ENCODE measurements around the gene RAP1GAP.

Gene RAP1GAP

DNA sequence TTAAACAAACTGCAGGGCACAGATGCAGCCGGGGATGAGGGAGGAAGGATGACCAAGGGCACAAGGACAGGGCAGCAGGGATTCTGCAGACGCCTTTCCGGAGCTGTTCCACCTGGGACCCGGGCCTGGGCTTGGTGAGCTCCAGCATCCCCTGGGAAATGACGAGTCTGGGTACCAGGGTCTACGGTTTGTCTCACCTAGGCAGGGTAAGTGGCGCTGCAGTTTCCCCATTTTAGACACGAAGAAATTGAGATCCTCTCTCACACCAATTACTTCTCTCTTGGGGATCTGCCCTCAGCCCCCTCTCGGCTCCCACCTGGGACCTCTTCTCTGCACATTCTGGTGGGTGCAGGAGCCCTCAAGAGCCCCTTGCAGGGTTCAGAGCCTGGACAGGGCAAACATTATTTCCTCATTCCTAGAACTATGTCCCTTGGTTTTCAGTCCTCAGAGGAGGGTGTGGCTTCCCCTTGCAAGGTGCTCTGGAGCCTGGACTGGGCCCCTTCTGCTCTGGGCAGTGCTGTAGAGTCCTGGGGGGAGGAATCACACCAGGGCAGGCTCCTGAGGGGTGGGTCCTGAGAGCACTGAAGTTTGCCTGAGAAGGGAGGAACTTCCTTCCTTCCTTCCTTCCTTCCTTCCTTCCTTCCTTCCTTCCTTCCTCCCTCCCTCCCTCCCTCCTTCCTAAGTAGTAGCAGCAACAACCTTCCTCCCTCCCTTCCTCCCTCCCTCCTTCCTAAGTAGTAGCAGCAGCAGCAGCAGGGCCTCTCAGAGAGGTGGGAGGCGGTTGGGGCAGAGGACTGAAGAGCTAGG, 16.0 kb downstream of the RAP1GAP start:
- TF ChIP-seq, protein P1, sequence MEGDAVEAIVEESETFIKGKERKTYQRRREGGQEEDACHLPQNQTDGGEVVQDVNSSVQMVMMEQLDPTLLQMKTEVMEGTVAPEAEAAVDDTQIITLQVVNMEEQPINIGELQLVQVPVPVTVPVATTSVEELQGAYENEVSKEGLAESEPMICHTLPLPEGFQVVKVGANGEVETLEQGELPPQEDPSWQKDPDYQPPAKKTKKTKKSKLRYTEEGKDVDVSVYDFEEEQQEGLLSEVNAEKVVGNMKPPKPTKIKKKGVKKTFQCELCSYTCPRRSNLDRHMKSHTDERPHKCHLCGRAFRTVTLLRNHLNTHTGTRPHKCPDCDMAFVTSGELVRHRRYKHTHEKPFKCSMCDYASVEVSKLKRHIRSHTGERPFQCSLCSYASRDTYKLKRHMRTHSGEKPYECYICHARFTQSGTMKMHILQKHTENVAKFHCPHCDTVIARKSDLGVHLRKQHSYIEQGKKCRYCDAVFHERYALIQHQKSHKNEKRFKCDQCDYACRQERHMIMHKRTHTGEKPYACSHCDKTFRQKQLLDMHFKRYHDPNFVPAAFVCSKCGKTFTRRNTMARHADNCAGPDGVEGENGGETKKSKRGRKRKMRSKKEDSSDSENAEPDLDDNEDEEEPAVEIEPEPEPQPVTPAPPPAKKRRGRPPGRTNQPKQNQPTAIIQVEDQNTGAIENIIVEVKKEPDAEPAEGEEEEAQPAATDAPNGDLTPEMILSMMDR (IDR thresholded peaks at IDR 0.05; ENCODE audit: low read depth, low read length) = no peak
- DNase-seq (ENCODE audit: extremely low read depth, low read depth) = no peak

DNA sequence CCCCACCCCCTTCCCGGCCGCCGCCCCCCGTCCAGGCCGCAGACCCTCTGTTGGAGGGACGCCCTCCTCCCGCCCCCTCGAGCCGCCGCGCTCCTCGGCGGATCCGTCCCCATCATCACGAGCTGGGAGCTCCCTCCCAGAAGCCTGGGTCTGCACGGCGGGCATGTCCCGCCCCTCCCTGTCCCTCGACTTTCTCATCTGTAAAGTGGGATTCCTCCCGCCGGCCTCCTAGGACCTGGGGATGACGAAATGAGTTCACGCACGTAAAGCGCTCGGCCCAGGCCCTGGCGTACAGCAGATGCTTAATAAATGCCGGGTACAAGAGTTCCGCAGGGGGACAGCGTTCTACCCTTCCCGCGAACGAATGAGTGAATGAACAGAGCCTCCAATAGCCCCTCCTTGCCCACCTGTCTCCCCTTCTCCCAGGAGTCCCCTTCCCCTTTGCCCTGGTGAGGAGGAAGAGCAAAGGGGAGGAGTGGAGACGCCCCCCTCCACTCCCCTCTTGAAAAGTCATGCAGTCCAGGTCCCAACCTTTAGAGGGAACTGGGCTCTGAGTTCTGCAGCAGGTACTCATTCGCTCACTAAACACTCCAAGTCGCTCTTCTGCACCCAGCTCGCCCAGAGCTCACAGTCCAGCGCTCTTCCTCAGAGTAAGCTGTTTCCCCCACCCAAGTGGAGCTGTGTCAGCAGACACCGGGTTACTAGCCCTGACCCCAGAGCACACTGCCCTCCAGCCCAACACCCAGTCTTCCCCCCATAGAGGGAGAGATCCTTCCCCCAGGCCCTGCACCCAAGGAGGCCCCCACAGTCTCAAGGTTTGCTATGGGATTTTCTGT, 16.8 kb downstream of the RAP1GAP start:
- TF ChIP-seq, protein P1 (IDR thresholded peaks at IDR 0.05; ENCODE audit: low read depth, low read length) = no peak
- no peak for DNase-seq (ENCODE audit: extremely low read depth, low read depth)

DNA sequence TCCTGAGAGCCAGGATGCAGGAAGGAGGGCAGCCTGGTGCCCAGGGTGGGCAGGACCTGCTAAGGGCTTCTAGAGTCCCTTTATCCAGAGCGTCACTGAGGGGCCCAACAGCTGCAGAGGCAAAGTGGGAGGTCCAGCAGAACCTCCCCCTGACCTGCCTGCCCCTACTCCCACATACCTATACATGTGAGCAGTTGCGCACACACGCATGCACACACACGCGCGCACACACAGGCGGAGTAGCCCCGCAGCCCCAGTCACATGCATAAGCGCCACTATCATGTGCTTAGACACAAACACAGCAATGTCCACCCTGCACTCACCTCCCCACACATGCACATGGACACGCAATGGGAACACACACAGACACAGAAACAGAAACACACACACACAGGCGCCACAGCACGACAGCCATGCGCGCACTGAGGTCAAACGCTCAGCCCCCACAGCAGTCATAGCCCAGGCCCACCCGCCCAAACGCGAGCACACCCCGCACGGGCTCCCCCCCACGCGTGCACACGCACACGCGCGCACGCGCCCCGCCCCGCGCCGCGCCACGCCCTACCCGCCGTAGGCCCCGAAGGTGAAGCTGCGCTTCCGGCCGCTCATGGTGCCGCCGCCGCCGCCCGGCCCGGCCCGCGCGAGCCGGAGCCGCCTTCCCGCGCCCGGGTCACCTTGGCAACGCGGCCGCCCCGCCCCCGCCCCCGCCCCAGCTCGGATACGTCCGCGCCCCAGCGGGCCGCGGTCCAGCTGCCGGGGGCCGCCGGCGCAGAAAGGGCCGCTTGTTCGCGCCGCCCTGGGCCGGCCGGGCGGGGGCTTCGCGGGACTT, 17.7 kb downstream of the RAP1GAP start:
- DNase-seq (ENCODE audit: extremely low read depth, low read depth) = no peak
- TF ChIP-seq, protein P1 (IDR thresholded peaks at IDR 0.05; ENCODE audit: low read depth, low read length) = no peak

DNA sequence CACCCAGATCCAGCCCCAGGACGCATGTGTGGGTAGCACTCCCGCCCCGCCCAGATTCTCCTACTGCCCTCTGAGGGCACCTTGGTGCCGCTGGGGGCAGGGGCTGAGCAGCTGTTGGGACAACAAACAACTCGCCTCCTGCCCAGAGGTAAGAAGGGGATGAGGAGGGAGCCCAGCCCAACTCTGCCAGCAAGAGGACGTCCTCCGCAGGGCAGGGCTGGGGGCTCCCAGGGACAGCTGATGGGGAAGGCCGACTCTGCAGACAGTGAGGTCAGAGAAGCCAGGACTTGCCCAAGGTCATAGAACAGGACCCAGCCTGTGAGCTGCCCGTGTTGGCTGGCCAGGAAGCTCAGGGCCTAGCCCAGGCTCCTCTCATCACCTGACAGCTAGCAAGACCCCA, 18.8 kb downstream of the RAP1GAP start:
- TF ChIP-seq, protein P1 (IDR thresholded peaks at IDR 0.05; ENCODE audit: low read depth, low read length) = no peak

DNA sequence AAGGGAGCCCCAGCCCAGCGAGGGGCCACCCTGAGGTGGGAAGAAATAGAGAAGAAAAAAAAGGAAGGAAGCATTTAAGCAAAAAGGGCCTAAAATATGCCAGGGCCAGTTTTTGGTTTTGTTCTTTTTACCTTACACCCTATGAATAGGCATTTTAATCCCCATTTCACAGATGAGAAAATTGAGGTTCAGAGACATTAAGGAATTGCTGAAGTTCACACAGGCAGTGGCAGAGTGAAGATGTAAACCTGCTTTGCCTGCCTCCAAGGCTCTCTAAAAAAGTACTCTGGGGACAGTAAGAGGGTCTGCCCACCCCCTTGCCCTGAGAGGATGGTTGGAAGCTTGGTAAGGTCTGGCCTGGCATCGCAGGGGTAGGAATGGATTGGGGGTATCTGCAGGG, 19.8 kb downstream of the RAP1GAP start:
- TF ChIP-seq, protein P1 (IDR thresholded peaks at IDR 0.05; ENCODE audit: low read depth, low read length) = no peak
- no peak for DNase-seq (ENCODE audit: extremely low read depth, low read depth)

More for the DNA sequence above, 18.8 kb downstream of the RAP1GAP start:
- no peak for DNase-seq (ENCODE audit: extremely low read depth, low read depth)

DNA sequence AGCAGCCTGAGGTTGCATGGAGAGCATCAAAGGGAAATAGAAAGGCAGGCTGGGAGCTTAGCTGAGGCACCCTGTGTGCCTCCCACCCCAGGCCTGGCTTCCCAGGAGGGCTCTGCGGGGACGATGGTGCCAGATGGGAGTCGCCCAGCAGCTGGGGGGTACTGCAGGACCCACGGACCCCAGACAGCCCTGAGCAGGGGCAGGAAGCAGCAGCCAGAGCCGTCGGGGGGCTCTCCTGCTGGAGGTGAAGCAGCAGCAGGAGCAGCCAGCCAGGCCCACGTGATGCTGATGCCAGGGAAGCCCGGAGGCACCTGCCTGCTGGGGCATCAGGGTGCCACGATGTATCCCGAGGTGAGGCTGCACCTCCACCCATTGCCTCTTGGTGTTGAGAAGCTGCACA, 20.4 kb downstream of the RAP1GAP start:
- TF ChIP-seq, protein P1 (IDR thresholded peaks at IDR 0.05; ENCODE audit: low read depth, low read length) = no peak
- no peak for DNase-seq (ENCODE audit: extremely low read depth, low read depth)

Measured in AG09319 (cell line).